K562 (cell line): ENCODE measurements around the gene TNPO2. TPM values are rescaled to one million over a fixed set of nuclear protein-coding genes. Genes with fewer than 3 reads are reported as not detected.
A peak's percentile ranks its signal among the peaks of the same experiment; 100 is the strongest.

ENCODE experiments used
- CHAMP1 ChIP-seq: fragments of 450-650 bp; IDR thresholded peaks from 2 replicates; pipeline ENCODE4 v1.6.1; 2016; ENCODE audit warnings: mild to moderate bottlenecking
- CTCFL ChIP-seq: IDR thresholded peaks from 2 replicates; pipeline ENCODE4 v1.6.1; 2011; ENCODE audit warnings: borderline replicate concordance, low read depth, mild to moderate bottlenecking, moderate library complexity, low read length; ENCODE audit not compliant: insufficient read depth, poor library complexity, severe bottlenecking
- E2F1 ChIP-seq: sonication (generic); formaldehyde crosslinking; IDR thresholded peaks from 2 replicates; pipeline ENCODE4 v1.8.1; 2023; ENCODE audit warnings: mild to moderate bottlenecking, missing genetic modification reagents, moderate library complexity
- HDAC1 ChIP-seq, 2 experiments: fragments of 450-650 bp; IDR thresholded peaks; 2 replicates each; pipeline ENCODE4 v1.6.1; 2016 to 2017; ENCODE audit warnings: inconsistent platforms in 1 of 2, mild to moderate bottlenecking in 1 of 2, moderate library complexity in 1 of 2
- HOXB6 ChIP-seq: fragments of 250-450 bp; sonication (Bioruptor Pico); IDR thresholded peaks from 2 replicates; pipeline ENCODE4 v1.5.1; 2022; ENCODE audit warnings: mild to moderate bottlenecking, borderline replicate concordance
- IFI16 ChIP-seq: fragments of 250-450 bp; sonication (Bioruptor Pico); IDR thresholded peaks from 2 replicates; pipeline ENCODE4 v2.1.2; 2022; ENCODE audit warnings: mild to moderate bottlenecking, inconsistent platforms
- IRF2 ChIP-seq: sonication (generic); formaldehyde crosslinking; IDR thresholded peaks from 2 replicates; pipeline ENCODE4 v1.8.1; 2022; ENCODE audit warnings: mild to moderate bottlenecking, missing genetic modification reagents
- KLF13 ChIP-seq: fragments of 450-650 bp; IDR thresholded peaks from 2 replicates; pipeline ENCODE4 v1.6.1; 2016; ENCODE audit warnings: missing genetic modification characterization, low read depth, mild to moderate bottlenecking, missing compliant biosample characterization, moderate library complexity, borderline replicate concordance
- MCM3 ChIP-seq: fragments of 450-650 bp; IDR thresholded peaks from 2 replicates; pipeline ENCODE4 v1.6.1; 2016
- NCOA1 ChIP-seq: fragments of 450-650 bp; IDR thresholded peaks from 2 replicates; pipeline ENCODE4 v1.6.1; 2016; ENCODE audit warnings: low read depth
- PHF20 ChIP-seq: fragments of 450-650 bp; IDR thresholded peaks from 2 replicates; pipeline ENCODE4 v1.6.1; 2018; ENCODE audit not compliant: partially characterized antibody
- SAFB2 ChIP-seq: fragments of 200-400 bp; formaldehyde crosslinking; IDR thresholded peaks from 2 replicates; pipeline ENCODE4 v1.6.1; 2018; ENCODE audit warnings: borderline replicate concordance, low read length, low read depth, moderate library complexity; ENCODE audit not compliant: severe bottlenecking
- SOX6 ChIP-seq: fragments of 450-650 bp; IDR thresholded peaks from 2 replicates; pipeline ENCODE4 v1.6.1; 2014; ENCODE audit warnings: mild to moderate bottlenecking
- SRSF9 ChIP-seq: fragments of 200-400 bp; formaldehyde crosslinking; IDR thresholded peaks from 2 replicates; pipeline ENCODE4 v1.6.1; 2017; ENCODE audit warnings: low read depth, low read length, borderline replicate concordance
- TSC22D4 ChIP-seq: fragments of 450-650 bp; IDR thresholded peaks from 2 replicates; pipeline ENCODE4 v1.6.1; 2016; ENCODE audit warnings: missing genetic modification characterization, missing biosample characterization, control low read depth
- YBX1 ChIP-seq: fragments of 450-650 bp; IDR thresholded peaks from 2 replicates; pipeline ENCODE4 v1.7.1; 2016; ENCODE audit warnings: mild to moderate bottlenecking
- ZNF592 ChIP-seq: fragments of 450-650 bp; IDR thresholded peaks from 2 replicates; pipeline ENCODE4 v1.6.1; 2017; ENCODE audit warnings: antibody characterized with exemption, mild to moderate bottlenecking
- polyA plus RNA-seq, 8 experiments: library from polyadenylated mRNA; depleted of rRNA in 4 of 8; stranded (reverse) in 5 of 8; unstranded in 3 of 8; fragments of >200 nt; fragmentation: Nextera tagmentation in 2 of 8; fragmentation: Illumina TruSeq in 1 of 8; extraction: Ambion mirVana in 2 of 8; extraction: Trizol in 1 of 8; gene quantifications; 2 replicates each; pipeline versions ENCODE4 v1.2.1 to v1.2.3, GENCODE V29; 2011 to 2014; ENCODE audit warnings: inconsistent platforms in 1 of 8, missing spikeins in 1 of 8
- total RNA-seq, 7 experiments: library from RNA; depleted of rRNA in 6 of 7; stranded (reverse); fragments of >200 nt in 6 of 7; fragmentation: Illumina TruSeq in 2 of 7; extraction: Trizol in 2 of 7; gene quantifications; 2 replicates each; pipeline versions ENCODE4 v1.2.1 to v1.2.3, GENCODE V29; 2011 to 2021; ENCODE audit warnings: low replicate concordance in 1 of 7

Gene TNPO2
- total and polyA plus RNA-seq, 9 of the 15 experiments (the other 6 are each of a cell fraction or from before 2014, with no cell fraction given): 6.0 to 126 (median 53.8) TPM

GRCh38 chr19:12681074-12681987 is 42.4 kb downstream of the TNPO2 start, which contains the start of gene DHPS (continued):
- no peak for TF ChIP-seq CHAMP1
- no peak for TF ChIP-seq NCOA1
- no peak for TF ChIP-seq IRF2
- TF ChIP-seq HDAC1 (IDR thresholded peaks at IDR 0.05): peak in 1 of 2 experiments; percentile 80; a peak in 2 of 4 replicates
- no peak; the same call in none of the 2 replicates for TF ChIP-seq E2F1 (CRISPR knock-in tag)
- TF ChIP-seq SRSF9: no peak
- TF ChIP-seq CTCFL: peak; percentile 6
- peak; percentile 90 for TF ChIP-seq PHF20
- TF ChIP-seq HOXB6: no peak
- no peak for TF ChIP-seq SAFB2
- TF ChIP-seq MCM3: no peak
- peak; percentile 47; the same call in 1 of the 2 replicates for TF ChIP-seq KLF13
- TF ChIP-seq TSC22D4 (tag): no peak
- no peak for TF ChIP-seq YBX1
- no peak for TF ChIP-seq SOX6
- TF ChIP-seq ZNF592: no peak
- no peak for TF ChIP-seq IFI16
